GM21786 (cell line): ENCODE data around the gene TAF4.
"Not testable (repeated sequence)": the region's sequence is repeated elsewhere in the genome, so short reads cannot be mapped to it uniquely, and the experiment has no call there.

Experiments
- ATAC-seq: cut with Tn5 transposase; IDR thresholded peaks from one replicate; pipeline ENCODE4 v1.9.1; 2021; ENCODE audit not compliant: unreplicated experiment

TAF4 gene

GRCh38 chr20:62004614-62005013, 61.1 kb downstream of the TAF4 start:
- no peak for ATAC-seq

GRCh38 chr20:62003567-62004405, 61.9 kb downstream of the TAF4 start:
- no peak for ATAC-seq

DNA sequence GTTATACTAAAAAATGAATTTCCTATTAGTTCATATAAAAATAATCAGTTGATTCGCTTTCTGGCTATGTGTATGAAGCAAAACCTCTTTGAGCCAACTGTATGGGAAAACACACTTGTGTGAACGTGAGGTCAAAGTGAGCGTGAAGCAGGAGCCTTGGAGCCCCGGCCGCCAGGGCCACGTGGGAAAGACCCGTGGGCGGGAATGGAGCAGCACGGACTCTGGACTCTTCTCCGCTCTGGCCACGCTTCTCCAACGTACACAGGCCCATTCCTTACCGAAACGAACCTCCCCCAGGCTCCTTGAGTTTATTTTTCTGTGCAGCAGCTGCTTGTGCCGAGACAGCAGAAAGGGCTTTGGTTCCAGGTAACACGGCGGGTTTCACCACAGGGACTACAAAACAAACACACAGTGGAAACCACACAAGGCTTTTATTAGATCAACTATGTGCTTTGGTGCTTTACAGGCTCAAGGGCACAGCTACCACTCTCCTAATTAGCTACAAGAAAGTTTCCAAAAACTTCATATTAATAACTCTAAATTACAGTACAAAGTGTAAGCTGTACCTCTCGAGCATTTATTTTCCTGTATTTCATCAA, 62.7 kb downstream of the TAF4 start:
- no peak for ATAC-seq

GRCh38 chr20:62001178-62001715, 64.4 kb downstream of the TAF4 start:
- ATAC-seq, result no peak

DNA sequence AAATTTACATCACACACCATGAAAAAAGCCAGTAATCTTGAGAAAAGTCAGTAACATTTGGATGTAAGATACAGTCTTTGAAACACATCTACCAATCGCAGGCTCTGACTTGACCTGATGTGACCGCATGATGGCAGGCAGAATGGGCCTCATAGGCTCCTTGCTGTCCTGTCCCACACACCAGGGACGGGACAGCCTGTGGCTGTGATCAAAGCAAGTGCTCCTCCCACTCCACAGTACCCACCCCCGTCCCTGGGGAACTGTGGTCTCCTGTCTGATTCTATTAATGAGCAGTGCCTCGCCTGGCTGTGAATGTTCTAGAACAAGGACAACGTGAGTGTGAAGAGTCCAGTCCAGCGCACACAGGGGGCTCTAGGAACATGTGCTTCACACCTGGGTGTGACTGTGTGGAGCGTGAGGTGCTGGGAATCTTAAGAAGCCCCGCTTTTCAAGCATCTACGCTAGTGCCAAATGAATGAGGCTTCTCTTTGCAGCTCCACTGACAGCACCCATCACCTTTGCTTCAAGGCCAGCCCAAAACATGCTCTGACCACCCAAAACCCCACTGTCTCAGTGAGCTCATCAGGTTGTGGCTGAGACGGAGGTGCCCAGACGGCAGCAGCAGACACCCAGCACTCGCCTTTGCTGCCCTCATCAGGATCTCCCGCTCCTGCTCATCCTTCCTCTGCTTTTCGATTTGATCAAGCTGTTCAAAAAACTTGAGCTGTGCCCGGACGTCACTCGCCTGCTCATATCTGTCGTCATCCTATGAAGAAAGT, 67.1 kb downstream of the TAF4 start:
- ATAC-seq, result no peak

- no peak for ATAC-seq
These were observed 67.8 kb downstream of the TAF4 start for GRCh38 chr20:61997891-61998290.

GRCh38 chr20:61997372-61997771, 68.3 kb downstream of the TAF4 start:
- no peak for ATAC-seq

DNA sequence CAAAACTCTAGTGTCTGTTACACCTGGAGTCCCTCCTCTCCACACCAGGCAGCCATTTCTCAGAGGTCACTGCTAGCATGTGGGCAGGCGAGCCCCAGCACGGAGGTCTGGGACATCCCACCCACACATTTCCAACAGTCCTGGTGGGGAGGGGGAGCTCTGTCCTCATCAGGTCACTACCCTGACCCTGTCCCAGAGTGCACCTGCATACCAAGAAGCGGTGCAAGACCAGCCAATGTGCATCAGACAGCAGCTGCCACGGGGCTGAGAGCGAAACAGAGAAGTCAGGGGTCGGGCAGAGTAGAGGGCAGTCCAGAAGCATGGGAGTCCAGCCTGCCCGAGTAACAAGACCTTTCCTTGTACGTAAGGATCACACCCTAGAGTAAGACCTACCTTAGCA, 71.1 kb downstream of the TAF4 start:
- no peak for ATAC-seq

- ATAC-seq, result no peak
These were observed 72.6 kb downstream of the TAF4 start for GRCh38 chr20:61993058-61993457.

GRCh38 chr20:61991476-61991875, 74.2 kb downstream of the TAF4 start:
- no peak for ATAC-seq

DNA sequence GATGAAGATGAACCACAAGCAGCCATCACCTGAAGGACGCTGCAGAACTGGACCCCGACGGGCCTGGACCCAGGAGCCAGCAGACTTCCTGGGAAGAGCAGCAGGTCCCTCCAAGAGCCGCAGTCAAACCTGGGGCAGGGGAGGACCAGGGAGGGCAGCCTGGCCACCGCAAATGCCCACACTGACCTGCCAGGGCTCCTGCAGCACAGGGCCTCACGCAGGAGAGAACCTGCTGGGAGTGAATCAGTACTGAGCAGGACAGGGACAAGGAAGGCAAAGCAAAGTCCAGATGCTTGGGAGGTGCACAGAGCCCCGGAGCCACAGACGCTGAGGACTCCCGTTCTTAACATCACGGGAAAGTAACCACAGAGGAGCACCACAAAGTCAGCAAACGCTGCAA, 75.2 kb downstream of the TAF4 start:
- ATAC-seq, result no peak

- ATAC-seq, result no peak
These were observed 75.9 kb downstream of the TAF4 start for GRCh38 chr20:61989741-61990140.

DNA sequence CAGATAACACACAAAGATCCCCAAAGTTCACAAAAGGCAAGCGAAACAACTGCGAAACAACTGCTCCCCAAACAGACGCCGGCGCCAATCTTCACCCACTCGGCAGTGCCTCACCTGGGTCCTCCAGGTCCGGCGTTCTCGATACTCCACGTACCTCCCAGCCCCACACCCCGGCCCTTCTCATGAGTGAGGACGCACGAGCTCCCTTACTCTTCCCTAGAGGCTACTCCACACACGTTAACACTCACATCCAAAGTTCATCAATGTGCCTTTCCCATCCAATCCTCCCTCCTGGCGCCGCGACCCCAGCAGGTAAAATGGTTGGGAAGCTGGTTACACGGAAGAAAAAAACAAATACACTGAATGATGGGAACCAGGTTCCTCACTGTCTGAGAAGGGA, 77.0 kb downstream of the TAF4 start:
- no peak for ATAC-seq

GRCh38 chr20:61986762-61987321, 78.8 kb downstream of the TAF4 start:
- no peak for ATAC-seq

DNA sequence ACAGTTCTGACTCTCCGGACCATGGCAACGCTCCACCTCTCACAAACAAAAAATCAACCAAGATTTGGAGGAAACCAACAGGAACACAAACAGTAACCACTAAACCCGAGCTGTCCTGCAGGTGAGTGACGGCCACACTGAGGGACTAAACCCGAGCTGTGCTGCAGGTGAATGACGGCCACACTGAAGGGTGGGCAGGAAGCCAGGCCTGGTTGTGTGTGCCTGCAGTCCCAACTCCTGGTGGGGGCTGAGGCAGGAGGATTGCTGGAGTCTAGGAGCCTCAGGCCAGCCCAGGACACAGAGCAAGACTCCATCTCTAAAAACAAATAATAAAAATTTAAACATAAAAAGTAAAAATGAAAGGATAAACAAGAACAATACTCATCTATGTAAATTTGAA, 80.6 kb downstream of the TAF4 start:
- no peak for ATAC-seq

GRCh38 chr20:61984431-61984830, 81.2 kb downstream of the TAF4 start:
- not testable (repeated sequence) for ATAC-seq

- ATAC-seq, result no peak
These were observed 81.7 kb downstream of the TAF4 start for GRCh38 chr20:61983965-61984364.

DNA sequence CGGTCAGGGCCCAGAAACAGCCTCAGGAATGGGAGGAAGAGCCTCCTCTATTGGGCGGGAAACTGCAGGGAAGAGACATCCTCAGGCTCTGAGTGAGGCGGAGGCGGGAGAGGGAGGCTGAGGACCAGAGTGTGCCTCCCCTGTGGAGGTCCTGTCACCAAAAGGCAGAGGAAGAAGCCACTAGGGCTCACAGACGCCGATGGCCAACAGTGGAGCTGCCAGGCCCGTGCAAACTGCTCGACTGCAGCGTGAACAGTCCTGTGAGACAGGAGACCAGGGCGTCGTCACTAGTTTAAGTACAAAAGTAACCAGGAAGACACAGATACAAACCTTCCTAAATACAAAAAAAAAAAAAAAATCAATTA, 82.7 kb downstream of the TAF4 start:
- no peak for ATAC-seq

- no peak for ATAC-seq
These were observed 83.3 kb downstream of the TAF4 start for GRCh38 chr20:61982191-61982950.

- ATAC-seq, result not testable (repeated sequence)
These were observed 84.0 kb downstream of the TAF4 start for GRCh38 chr20:61981691-61982090.
